HepG2 (cell line): ENCODE results near the gene HIRA.

Experiments
- AFF4 ChIP-seq: sonication (generic); formaldehyde crosslinking; IDR thresholded peaks from 2 replicates; pipeline ENCODE4 v1.4.0; 2020; ENCODE audit warnings: missing genetic modification reagents
- ASH2L ChIP-seq: fragments of 300-600, 200-600 bp; sonication (generic); IDR thresholded peaks from 2 replicates; pipeline ENCODE4 v1.7.0; 2017; ENCODE audit warnings: low read depth, mild to moderate bottlenecking, moderate library complexity, mixed read lengths, low read length; ENCODE audit not compliant: insufficient read length
- BCLAF1 ChIP-seq: fragments of 450-650 bp; IDR thresholded peaks from 2 replicates; pipeline ENCODE4 v1.6.1; 2017; ENCODE audit warnings: mild to moderate bottlenecking
- DPF2 ChIP-seq: sonication (generic); formaldehyde crosslinking; IDR thresholded peaks from 2 replicates; pipeline ENCODE4 v1.4.0; 2020; ENCODE audit warnings: mild to moderate bottlenecking, low read depth, missing genetic modification reagents, borderline replicate concordance
- ELF1 ChIP-seq: sonication (generic); formaldehyde crosslinking; IDR thresholded peaks from 2 replicates; pipeline ENCODE4 v1.4.0; 2020; ENCODE audit warnings: missing genetic modification reagents
- EZH2 ChIP-seq: conservative IDR thresholded peaks from 2 replicates; pipeline ENCODE4 v1.6.1; 2012; ENCODE audit warnings: mild to moderate bottlenecking, low read depth, low read length, moderate library complexity
- KAT2B ChIP-seq: fragments of 150-350 bp; IDR thresholded peaks from 2 replicates; pipeline ENCODE4 v1.6.1; 2014; ENCODE audit warnings: low read depth, low read length, borderline replicate concordance
- NFIB ChIP-seq: sonication (generic); formaldehyde crosslinking; IDR thresholded peaks from 2 replicates; pipeline ENCODE4 v1.9.0; 2021; ENCODE audit warnings: missing genetic modification reagents, mild to moderate bottlenecking, borderline replicate concordance
- RFX5 ChIP-seq: IDR thresholded peaks from 2 replicates; pipeline ENCODE4 v1.6.1; 2011; ENCODE audit warnings: low read depth, low read length, improper control_type of control experiment
- SMC3 ChIP-seq: IDR thresholded peaks from 2 replicates; pipeline ENCODE4 v1.6.1; 2011; ENCODE audit warnings: low read length, improper control_type of control experiment
- SP1 ChIP-seq, 2 experiments: fragments of 450-650 bp in 1 of 2; sonication (generic) in 1 of 2; formaldehyde crosslinking in 1 of 2; IDR thresholded peaks; 2 replicates each; pipeline versions ENCODE4 v1.4.0 to v1.6.1; 2016 to 2020; ENCODE audit warnings: missing genetic modification reagents in 1 of 2
- ZNF138 ChIP-seq: sonication (generic); formaldehyde crosslinking; IDR thresholded peaks from 2 replicates; pipeline ENCODE4 v1.5.0; 2020; ENCODE audit warnings: mild to moderate bottlenecking, low read depth, missing genetic modification reagents
- TF ChIP-seq, protein P1 (sequence below): sonication (generic); formaldehyde crosslinking; IDR thresholded peaks from 2 replicates; pipeline ENCODE4 v1.5.0; 2020; ENCODE audit warnings: mild to moderate bottlenecking, missing genetic modification reagents, moderate library complexity

GRCh38 chr22:19406281-19406811, 25.2 kb downstream of the HIRA start:
- TF ChIP-seq SMC3 = no peak
- TF ChIP-seq KAT2B = no peak
- no peak for TF ChIP-seq ASH2L
- TF ChIP-seq DPF2 = no peak
- TF ChIP-seq EZH2 = no peak
- TF ChIP-seq ZNF138 (CRISPR knock-in tag) = no peak
- TF ChIP-seq, protein P1, sequence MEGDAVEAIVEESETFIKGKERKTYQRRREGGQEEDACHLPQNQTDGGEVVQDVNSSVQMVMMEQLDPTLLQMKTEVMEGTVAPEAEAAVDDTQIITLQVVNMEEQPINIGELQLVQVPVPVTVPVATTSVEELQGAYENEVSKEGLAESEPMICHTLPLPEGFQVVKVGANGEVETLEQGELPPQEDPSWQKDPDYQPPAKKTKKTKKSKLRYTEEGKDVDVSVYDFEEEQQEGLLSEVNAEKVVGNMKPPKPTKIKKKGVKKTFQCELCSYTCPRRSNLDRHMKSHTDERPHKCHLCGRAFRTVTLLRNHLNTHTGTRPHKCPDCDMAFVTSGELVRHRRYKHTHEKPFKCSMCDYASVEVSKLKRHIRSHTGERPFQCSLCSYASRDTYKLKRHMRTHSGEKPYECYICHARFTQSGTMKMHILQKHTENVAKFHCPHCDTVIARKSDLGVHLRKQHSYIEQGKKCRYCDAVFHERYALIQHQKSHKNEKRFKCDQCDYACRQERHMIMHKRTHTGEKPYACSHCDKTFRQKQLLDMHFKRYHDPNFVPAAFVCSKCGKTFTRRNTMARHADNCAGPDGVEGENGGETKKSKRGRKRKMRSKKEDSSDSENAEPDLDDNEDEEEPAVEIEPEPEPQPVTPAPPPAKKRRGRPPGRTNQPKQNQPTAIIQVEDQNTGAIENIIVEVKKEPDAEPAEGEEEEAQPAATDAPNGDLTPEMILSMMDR (CRISPR knock-in tag) = no peak
- no peak for TF ChIP-seq BCLAF1
- no peak for TF ChIP-seq NFIB
- no peak for TF ChIP-seq AFF4 (CRISPR knock-in tag)
- no peak for TF ChIP-seq SP1 (IDR thresholded peaks at IDR 0.05)
- no peak for TF ChIP-seq SP1 (CRISPR knock-in tag; IDR thresholded peaks at IDR 0.05)
- TF ChIP-seq ELF1 (CRISPR knock-in tag) = no peak
- TF ChIP-seq RFX5 = no peak
